AG08396 (cell line): ENCODE measurements around the gene FAM90A26.
"Not testable (repeated sequence)": the region's sequence is repeated elsewhere in the genome, so short reads cannot be mapped to it uniquely, and the experiment has no call there.

Experiments used
- DNase-seq: peaks from one replicate; pipeline ENCODE4 v3.0.0; 2012; ENCODE audit warnings: low spot score, mixed read lengths

FAM90A26 gene

DNA sequence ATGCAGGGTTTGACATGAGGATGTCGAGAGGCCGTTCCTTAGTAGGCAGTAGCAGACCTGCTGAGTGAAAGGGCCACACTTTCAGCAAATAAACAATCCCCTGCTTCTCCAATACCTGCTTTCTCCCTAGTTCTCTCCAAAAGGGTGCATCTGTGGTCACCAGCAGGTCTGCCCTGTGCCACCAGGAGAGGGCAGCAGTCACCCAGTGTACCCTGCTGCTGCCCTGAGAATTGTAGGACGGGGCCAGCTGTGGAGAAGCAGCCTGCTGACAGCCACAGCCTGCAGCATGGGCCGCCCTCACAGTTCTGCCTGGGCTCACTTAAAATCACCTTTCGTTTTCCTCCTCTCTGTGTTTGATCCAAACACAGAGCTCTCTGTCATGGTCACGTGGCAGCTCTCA is 11.8 kb upstream of the FAM90A26 start:
- DNase-seq = not testable (repeated sequence)

DNA sequence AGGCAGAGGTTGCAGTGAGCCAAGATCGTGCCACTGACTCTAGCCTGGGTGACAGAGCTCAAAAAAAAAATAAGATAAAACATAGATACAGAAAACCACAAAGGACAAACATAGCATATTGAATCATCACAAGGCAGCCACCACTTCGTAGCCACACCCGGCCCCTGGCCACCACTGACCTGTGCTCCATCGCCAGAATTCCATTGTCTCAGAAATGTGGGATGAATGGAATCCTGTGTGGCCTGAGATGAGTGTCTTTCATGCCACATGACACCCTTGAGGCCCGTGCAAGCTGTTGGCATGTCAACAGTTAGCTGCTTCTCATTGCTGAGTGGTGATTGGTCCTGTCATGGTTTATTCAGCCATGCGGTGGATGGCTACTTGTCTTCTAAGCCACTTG is 10.2 kb upstream of the FAM90A26 start:
- DNase-seq = not testable (repeated sequence)

DNA sequence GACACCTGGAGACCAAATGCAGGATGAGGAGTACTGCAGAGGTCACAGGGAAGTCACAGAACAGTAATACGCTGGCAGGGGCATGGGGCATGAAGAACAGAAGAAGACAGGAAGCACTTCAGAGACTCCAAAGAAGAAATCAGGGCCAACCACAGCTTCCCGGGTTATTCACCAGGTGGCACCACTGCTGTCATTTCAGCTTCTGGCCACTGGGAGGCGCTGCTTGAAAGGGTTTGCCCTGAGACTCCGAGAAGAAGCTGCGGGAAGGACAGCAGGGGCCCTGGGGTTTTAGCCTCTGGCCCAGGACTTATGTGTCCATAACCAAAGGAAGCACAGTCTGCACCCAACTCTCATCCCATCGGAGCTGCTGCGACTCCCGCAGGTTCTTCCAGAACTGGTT is 4.2 kb upstream of the FAM90A26 start:
- not testable (repeated sequence) for DNase-seq

DNA sequence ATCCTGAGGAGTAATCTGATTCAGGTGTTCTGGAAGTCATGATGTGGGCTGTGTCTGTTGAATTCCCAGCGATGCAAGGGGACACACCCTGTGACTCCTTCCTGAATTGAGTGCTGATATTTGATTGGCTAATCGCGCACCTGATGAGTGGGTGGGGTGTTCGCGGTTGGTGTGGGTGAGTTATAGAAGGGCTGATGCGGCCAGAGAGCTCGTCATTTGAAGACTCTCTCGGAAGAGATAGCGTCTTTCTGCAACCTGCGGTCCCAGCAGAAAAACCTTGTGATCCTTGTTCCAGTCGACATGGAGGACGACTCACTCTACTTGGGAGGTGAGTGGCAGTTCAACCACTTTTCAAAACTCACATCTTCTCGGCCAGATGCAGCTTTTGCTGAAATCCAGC is 40.1 kb downstream of the FAM90A26 start, which contains the start of gene USP17L10:
USP17L10 (plus strand) TSS at position 301 of the 400 bp plus-strand sequence; CDS start at position 301, 0 bp downstream.
- not testable (repeated sequence) for DNase-seq

DNA sequence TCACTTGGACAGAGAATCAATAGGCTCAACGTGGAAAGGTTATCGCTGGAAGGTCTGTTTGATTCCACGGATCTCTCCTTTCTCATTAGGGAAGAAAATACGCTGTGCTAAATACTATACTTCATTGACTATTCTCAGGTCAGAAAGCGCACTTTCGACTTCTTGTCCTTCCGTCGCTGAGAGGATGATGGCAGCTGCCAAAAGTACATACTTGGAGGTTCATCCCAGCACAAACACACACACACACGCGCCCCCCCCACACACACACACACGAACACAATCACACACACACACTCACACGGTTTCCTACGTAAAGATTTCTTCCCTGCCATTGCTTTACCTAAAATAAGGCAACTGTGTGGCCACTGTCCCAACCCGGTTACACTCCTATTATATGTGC is 44.5 kb downstream of the FAM90A26 start:
- not testable (repeated sequence) for DNase-seq

DNA sequence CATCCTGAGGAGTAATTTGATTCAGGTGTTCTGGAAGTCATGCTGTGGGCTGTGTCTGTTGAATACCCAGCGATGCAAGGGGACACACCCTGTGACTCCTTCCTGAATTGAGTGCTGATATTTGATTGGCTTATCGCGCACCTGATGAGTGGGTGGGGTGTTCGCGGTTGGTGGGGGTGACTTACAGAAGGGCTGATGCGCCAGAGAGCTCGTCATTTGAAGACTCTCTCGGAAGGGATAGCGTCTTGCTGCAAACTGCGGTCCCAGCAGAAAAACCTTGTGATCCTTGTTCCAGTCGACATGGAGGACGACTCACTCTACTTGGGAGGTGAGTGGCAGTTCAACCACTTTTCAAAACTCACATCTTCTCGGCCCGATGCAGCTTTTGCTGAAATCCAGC is 44.9 kb downstream of the FAM90A26 start, which contains the start of gene USP17L11:
USP17L11 (plus strand) TSS at position 301 of the 400 bp plus-strand sequence; CDS start at position 301, 0 bp downstream.
- not testable (repeated sequence) for DNase-seq

DNA sequence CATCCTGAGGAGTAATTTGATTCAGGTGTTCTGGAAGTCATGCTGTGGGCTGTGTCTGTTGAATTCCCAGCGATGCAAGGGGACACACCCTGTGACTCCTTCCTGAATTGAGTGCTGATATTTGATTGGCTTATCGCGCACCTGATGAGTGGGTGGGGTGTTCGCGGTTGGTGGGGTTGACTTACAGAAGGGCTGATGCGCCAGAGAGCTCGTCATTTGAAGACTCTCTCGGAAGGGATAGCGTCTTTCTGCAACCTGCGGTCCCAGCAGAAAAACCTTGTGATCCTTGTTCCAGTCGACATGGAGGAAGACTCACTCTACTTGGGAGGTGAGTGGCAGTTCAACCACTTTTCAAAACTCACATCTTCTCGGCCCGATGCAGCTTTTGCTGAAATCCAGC is 49.6 kb downstream of the FAM90A26 start, which contains the start of gene USP17L12:
USP17L12 (plus strand) TSS at position 301 of the 400 bp plus-strand sequence; CDS start at position 301, 0 bp downstream.
- DNase-seq = not testable (repeated sequence)

DNA sequence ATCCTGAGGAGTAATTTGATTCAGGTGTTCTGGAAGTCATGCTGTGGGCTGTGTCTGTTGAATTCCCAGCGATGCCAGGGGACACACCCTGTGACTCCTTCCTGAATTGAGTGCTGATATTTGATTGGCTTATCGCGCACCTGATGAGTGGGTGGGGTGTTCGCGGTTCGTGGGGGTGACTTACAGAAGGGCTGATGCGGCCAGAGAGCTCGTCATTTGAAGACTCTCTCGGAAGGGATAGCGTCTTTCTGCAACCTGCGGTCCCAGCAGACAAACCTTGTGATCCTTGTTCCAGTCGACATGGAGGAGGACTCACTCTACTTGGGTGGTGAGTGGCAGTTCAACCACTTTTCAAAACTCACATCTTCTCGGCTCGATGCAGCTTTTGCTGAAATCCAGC is 54.4 kb downstream of the FAM90A26 start, which contains the start of gene USP17L13:
USP17L13 (plus strand) TSS at position 301 of the 400 bp plus-strand sequence; CDS start at position 301, 0 bp downstream.
- not testable (repeated sequence) for DNase-seq
